ENCODE measurements around the gene MAVS. TPM values are rescaled to one million over a fixed set of nuclear protein-coding genes. Genes with fewer than 3 reads are reported as not detected.

MAVS gene
- total RNA-seq, 4 donors from 2014 or later: 17.2 to 28.2 (median 27.1) TPM

- TF ChIP-seq POLR2A (IDR thresholded peaks at IDR 0.05) (no peak), CTCF (IDR thresholded peaks at IDR 0.05) (no peak)
- DNase-seq (ENCODE audit: low spot score in 2 of 2): no peak
- H3K4me3 ChIP-seq (ENCODE audit: low read depth, poor library complexity, severe bottlenecking): no peak overlapping the region
- 88 to 95% methylated on average over 14 of the region's 14 CpGs for WGBS, 2 donors
- intact Hi-C loops (cut with DNase I; ENCODE audit: low total_unique reads): no loop called here
These were observed 43.3 kb upstream of the MAVS start for GRCh38 chr20:3803289-3803688.

GRCh38 chr20:3803854-3804253 lies 42.8 kb upstream of the MAVS start:
- no peak for TF ChIP-seq POLR2A (IDR thresholded peaks at IDR 0.05)
- no peak for TF ChIP-seq CTCF (IDR thresholded peaks at IDR 0.05)
- WGBS, 2 donors: 86 to 94% methylated on average over 6 of the region's 6 CpGs
- intact Hi-C loops (cut with DNase I; ENCODE audit: low total_unique reads): no loop called here

GRCh38 chr20:3804254-3804751 lies 42.3 kb upstream of the MAVS start:
- no peak overlapping the region for H3K4me3 ChIP-seq (ENCODE audit: low read depth, poor library complexity, severe bottlenecking)
- no peak for DNase-seq (ENCODE audit: low spot score in 2 of 2)
- intact Hi-C loops (cut with DNase I; ENCODE audit: low total_unique reads): no loop called here
- 42 to 45% methylated on average over 11 of the region's 11 CpGs for WGBS, 2 donors
- TF ChIP-seq POLR2A (IDR thresholded peaks at IDR 0.05) (no peak), CTCF (IDR thresholded peaks at IDR 0.05) (no peak)

More at GRCh38 chr20:3803854-3804253, 42.8 kb upstream of the MAVS start:
- no peak for DNase-seq (ENCODE audit: low spot score in 2 of 2)
- H3K4me3 ChIP-seq (ENCODE audit: low read depth, poor library complexity, severe bottlenecking): no peak overlapping the region

- no peak overlapping the region for H3K4me3 ChIP-seq (ENCODE audit: low read depth, poor library complexity, severe bottlenecking)
- WGBS, 2 donors: 75 to 82% methylated on average over 11 of the region's 11 CpGs
- intact Hi-C loops (cut with DNase I; ENCODE audit: low total_unique reads): no loop called here
- TF ChIP-seq POLR2A (IDR thresholded peaks at IDR 0.05) (no peak), CTCF (IDR thresholded peaks at IDR 0.05) (no peak)
- DNase-seq (ENCODE audit: low spot score in 2 of 2): no peak
These were observed 41.9 kb upstream of the MAVS start for GRCh38 chr20:3804781-3805180.

GRCh38 chr20:3808544-3808943 lies 38.1 kb upstream of the MAVS start:
- intact Hi-C loops (cut with DNase I; ENCODE audit: low total_unique reads): no loop called here
- WGBS, 2 donors: 76 to 77% methylated on average over 3 of the region's 3 CpGs
- no peak for TF ChIP-seq CTCF (IDR thresholded peaks at IDR 0.05)
- no peak overlapping the region for H3K4me3 ChIP-seq (ENCODE audit: low read depth, poor library complexity, severe bottlenecking)
- no peak for DNase-seq (ENCODE audit: low spot score in 2 of 2)
